ENCODE measurements around the gene LETM1. TPM values are rescaled to one million over a fixed set of nuclear protein-coding genes. Genes with fewer than 3 reads are reported as not detected.
A peak's percentile ranks its signal among the peaks of the same experiment; 100 is the strongest.

The LETM1 gene
- total and polyA plus RNA-seq, 2 experiments from 2014 or later: 19.0 to 42.3 TPM

GRCh38 chr4:1776521-1777161, 79.3 kb downstream of the LETM1 start:
- no peak overlapping the region for H3K27ac ChIP-seq
- no peaks in the 10 kb centered on the region for H4K20me1 ChIP-seq (ENCODE audit: insufficient read depth)
- H3K9me2 ChIP-seq (ENCODE audit: insufficient read depth): no peaks in the 10 kb centered on the region
- no peak overlapping the region for H3K4me3 ChIP-seq
- in situ Hi-C loops (cut with MboI): no loop called here
- H3K27me3 ChIP-seq (replicated peaks; ENCODE audit: insufficient read depth): no peaks in the 10 kb centered on the region
- WGBS, 2 experiments (ENCODE audit: low coverage in 1 of 2, low lambda C conversion rate in 2 of 2, missing lambda C conversion rate in 2 of 2): 85 to 88% methylated on average over 23 to 24 of the region's 24 CpGs
- no peaks in the 10 kb centered on the region for H3K36me3 ChIP-seq (ENCODE audit: low read depth)
- TF ChIP-seq EZH2phosphoT487 (IDR thresholded peaks at IDR 0.05; ENCODE audit: insufficient read depth, low read depth) (no peak), EZH2 (IDR thresholded peaks at IDR 0.05; ENCODE audit: insufficient read depth, poor library complexity, severe bottlenecking) (no peak)
- H3K4me2 ChIP-seq (ENCODE audit: unreplicated experiment): no peak overlapping the region
- DNase-seq: no peak
- no peaks in the 10 kb centered on the region for H3K4me1 ChIP-seq (ENCODE audit: insufficient read depth)
- H3F3A ChIP-seq (ENCODE audit: insufficient read depth): no peaks in the 10 kb centered on the region
- H3K9ac ChIP-seq: no peak overlapping the region
- H2AFZ ChIP-seq: no peak overlapping the region
- H3K79me2 ChIP-seq (ENCODE audit: insufficient read depth): no peaks in the 10 kb centered on the region
- H3K9me3 ChIP-seq (ENCODE audit: low read depth): no peaks in the 10 kb centered on the region

GRCh38 chr4:1775731-1776500, 80.0 kb downstream of the LETM1 start:
- no peak for TF ChIP-seq EZH2phosphoT487 (IDR thresholded peaks at IDR 0.05; ENCODE audit: insufficient read depth, low read depth)
- no peak for TF ChIP-seq EZH2 (IDR thresholded peaks at IDR 0.05; ENCODE audit: insufficient read depth, poor library complexity, severe bottlenecking)
- H3K4me3 ChIP-seq: no peak overlapping the region
- H3K4me1 ChIP-seq (ENCODE audit: insufficient read depth): no peaks in the 10 kb centered on the region
- H3F3A ChIP-seq (ENCODE audit: insufficient read depth): no peaks in the 10 kb centered on the region
- DNase-seq: peak; percentile 48
- H3K36me3 ChIP-seq (ENCODE audit: low read depth): no peaks in the 10 kb centered on the region
- no peaks in the 10 kb centered on the region for H3K27me3 ChIP-seq (replicated peaks; ENCODE audit: insufficient read depth)
- H3K9me3 ChIP-seq (ENCODE audit: low read depth): no peaks in the 10 kb centered on the region
- H4K20me1 ChIP-seq (ENCODE audit: insufficient read depth): no peaks in the 10 kb centered on the region
- no peak overlapping the region for H3K4me2 ChIP-seq (ENCODE audit: unreplicated experiment)
- in situ Hi-C loops (cut with MboI): no loop called here
- no peak overlapping the region for H2AFZ ChIP-seq
- H3K27ac ChIP-seq: no peak overlapping the region
- 82 to 85% methylated on average over 23 of the region's 23 CpGs for WGBS, 2 experiments (ENCODE audit: low coverage in 1 of 2, low lambda C conversion rate in 2 of 2, missing lambda C conversion rate in 2 of 2)
- no peak overlapping the region for H3K9ac ChIP-seq
- H3K9me2 ChIP-seq (ENCODE audit: insufficient read depth): no peaks in the 10 kb centered on the region
- no peaks in the 10 kb centered on the region for H3K79me2 ChIP-seq (ENCODE audit: insufficient read depth)

GRCh38 chr4:1773754-1774153, 82.2 kb downstream of the LETM1 start:
- in situ Hi-C loops (cut with MboI): no loop called here
- Histone ChIP-seq H3K4me1 (ENCODE audit: insufficient read depth) (no peaks in the 10 kb centered on the region), H4K20me1 (ENCODE audit: insufficient read depth) (no peaks in the 10 kb centered on the region), H3K36me3 (ENCODE audit: low read depth) (no peaks in the 10 kb centered on the region), H3K27me3 (replicated peaks; ENCODE audit: insufficient read depth) (no peaks in the 10 kb centered on the region), H2AFZ (no peak overlapping the region), H3K9me3 (ENCODE audit: low read depth) (no peaks in the 10 kb centered on the region), H3K79me2 (ENCODE audit: insufficient read depth) (no peaks in the 10 kb centered on the region), H3K4me2 (ENCODE audit: unreplicated experiment) (no peak overlapping the region), H3K9ac (no peak overlapping the region), H3K4me3 (no peak overlapping the region), H3F3A (ENCODE audit: insufficient read depth) (no peaks in the 10 kb centered on the region), H3K9me2 (ENCODE audit: insufficient read depth) (no peaks in the 10 kb centered on the region), H3K27ac (no peak overlapping the region)
- DNase-seq: no peak
- 67 to 72% methylated on average over 10 of the region's 10 CpGs for WGBS, 2 experiments (ENCODE audit: low coverage in 1 of 2, low lambda C conversion rate in 2 of 2, missing lambda C conversion rate in 2 of 2)
- TF ChIP-seq EZH2phosphoT487 (IDR thresholded peaks at IDR 0.05; ENCODE audit: insufficient read depth, low read depth) (no peak), EZH2 (IDR thresholded peaks at IDR 0.05; ENCODE audit: insufficient read depth, poor library complexity, severe bottlenecking) (no peak)

- no peaks in the 10 kb centered on the region for H3K79me2 ChIP-seq (ENCODE audit: insufficient read depth)
- no peaks in the 10 kb centered on the region for H3K36me3 ChIP-seq (ENCODE audit: low read depth)
- no peak overlapping the region for H3K27ac ChIP-seq
- no peaks in the 10 kb centered on the region for H4K20me1 ChIP-seq (ENCODE audit: insufficient read depth)
- no peaks in the 10 kb centered on the region for H3K9me2 ChIP-seq (ENCODE audit: insufficient read depth)
- in situ Hi-C loops (cut with MboI): no loop called here
- no peak overlapping the region for H3K9ac ChIP-seq
- no peak for TF ChIP-seq EZH2phosphoT487 (IDR thresholded peaks at IDR 0.05; ENCODE audit: insufficient read depth, low read depth)
- TF ChIP-seq EZH2 (IDR thresholded peaks at IDR 0.05; ENCODE audit: insufficient read depth, poor library complexity, severe bottlenecking): no peak
- no peak overlapping the region for H3K4me2 ChIP-seq (ENCODE audit: unreplicated experiment)
- H2AFZ ChIP-seq: no peak overlapping the region
- no peaks in the 10 kb centered on the region for H3K9me3 ChIP-seq (ENCODE audit: low read depth)
- WGBS, 2 experiments (ENCODE audit: low coverage in 1 of 2, low lambda C conversion rate in 2 of 2, missing lambda C conversion rate in 2 of 2): 65 to 70% methylated on average over 26 to 30 of the region's 30 CpGs
- no peaks in the 10 kb centered on the region for H3K27me3 ChIP-seq (replicated peaks; ENCODE audit: insufficient read depth)
- no peaks in the 10 kb centered on the region for H3K4me1 ChIP-seq (ENCODE audit: insufficient read depth)
- no peak overlapping the region for H3K4me3 ChIP-seq
- no peaks in the 10 kb centered on the region for H3F3A ChIP-seq (ENCODE audit: insufficient read depth)
- DNase-seq: no peak
These were observed 83.0 kb downstream of the LETM1 start for GRCh38 chr4:1772853-1773538.
